Upper lobe of right lung (tissue), 1 donor: ENCODE results near the gene SDK2. TPM values are rescaled to one million over a fixed set of nuclear protein-coding genes. Genes with fewer than 3 reads are reported as not detected.
"Not testable (repeated sequence)": the region's sequence is repeated elsewhere in the genome, so short reads cannot be mapped to it uniquely, and the experiment has no call there.

ENCODE experiments used
- ATAC-seq: fragments of 200-7000 bp; cut with Tn5 transposase; one replicate; pipeline ENCODE4 v1.9.1; 2020; ENCODE audit warnings: mild to moderate bottlenecking, moderate library complexity
- DNase-seq: peaks from one replicate; pipeline ENCODE4 v3.0.0-alpha.2; 2020
- H3K27ac ChIP-seq: fragments of 200-600 bp; one replicate; pipeline ENCODE4 v1.8.0; 2022
- H3K27me3 ChIP-seq: fragments of 200-600 bp; one replicate; pipeline ENCODE4 v1.8.0; 2022; ENCODE audit warnings: mild to moderate bottlenecking
- H3K36me3 ChIP-seq: fragments of 200-600 bp; one replicate; pipeline ENCODE4 v1.8.0; 2022
- H3K4me1 ChIP-seq: fragments of 200-600 bp; one replicate; pipeline ENCODE4 v1.8.0; 2022
- H3K4me3 ChIP-seq: fragments of 200-600 bp; one replicate; pipeline ENCODE4 v1.8.0; 2022; ENCODE audit warnings: mild to moderate bottlenecking
- H3K9me3 ChIP-seq: fragments of 200-600 bp; one replicate; pipeline ENCODE4 v1.8.0; 2022
- CTCF ChIP-seq: fragments of 200-600 bp; IDR thresholded peaks from one replicate; pipeline ENCODE4 v1.8.0; 2022; ENCODE audit warnings: antibody characterized with exemption
- intact Hi-C: fragments of 100-400 bp; cut with DNase I; formaldehyde crosslinking; loops from one replicate; pipeline ENCODE4 v1.11.0; 2022
- total RNA-seq: library from RNA; stranded (reverse); fragmentation: NEBNext Ultra II Directional; extraction: Animal tissue kit (Norgen Biotek cat#: 25700); gene quantifications from one replicate; pipeline ENCODE4 v1.2.1, GENCODE V29; 2021
- donor health status: DM: no; HTN: yes; CAD: no; lungs with severe emphysema.

Gene SDK2
- total RNA-seq, 1 donor from 2014 or later = 2.3 TPM

- Histone ChIP-seq H3K4me1 (peaks cover 6% of the 10 kb centered on the region), H3K9me3 (no peaks in the 10 kb centered on the region), H3K27me3 (no peaks in the 10 kb centered on the region), H3K4me3 (no peak overlapping the region), H3K36me3 (no peaks in the 10 kb centered on the region), H3K27ac (no peak overlapping the region)
- intact Hi-C loops = no loop called here
- TF ChIP-seq CTCF = no peak
- DNase-seq (no peak), ATAC-seq (no peak)
Observed at GRCh38 chr17:73336408-73337329, 307.6 kb downstream of the SDK2 start.

- H3K9me3 ChIP-seq = no peaks in the 10 kb centered on the region
- TF ChIP-seq CTCF = no peak
- no peaks in the 10 kb centered on the region for H3K36me3 ChIP-seq
- DNase-seq (no peak), ATAC-seq (no peak)
- H3K4me1 ChIP-seq = peaks cover 6% of the 10 kb centered on the region
- intact Hi-C loops = no loop called here
- H3K27me3 ChIP-seq = no peaks in the 10 kb centered on the region
- no peak overlapping the region for H3K4me3 ChIP-seq
- H3K27ac ChIP-seq = no peak overlapping the region
Observed at GRCh38 chr17:73335591-73336407, 308.4 kb downstream of the SDK2 start.

GRCh38 chr17:73334771-73335513 lies 309.3 kb downstream of the SDK2 start:
- Histone ChIP-seq H3K36me3 (no peaks in the 10 kb centered on the region), H3K9me3 (no peaks in the 10 kb centered on the region), H3K27ac (no peak overlapping the region), H3K4me3 (no peak overlapping the region), H3K27me3 (no peaks in the 10 kb centered on the region), H3K4me1 (peaks cover 6% of the 10 kb centered on the region)
- DNase-seq = no peak
- intact Hi-C loops = no loop called here
- TF ChIP-seq CTCF = no peak
- no peak for ATAC-seq

GRCh38 chr17:73333445-73333844 lies 310.8 kb downstream of the SDK2 start:
- peak; percentile 74 for DNase-seq
- ATAC-seq = peak; percentile 38
- intact Hi-C loops = not testable (repeated sequence)

GRCh38 chr17:73331060-73331459 lies 313.2 kb downstream of the SDK2 start:
- intact Hi-C loops = no loop called here
- Histone ChIP-seq H3K36me3 (no peaks in the 10 kb centered on the region), H3K4me1 (peaks cover 6% of the 10 kb centered on the region), H3K27me3 (no peaks in the 10 kb centered on the region), H3K4me3 (no peak overlapping the region), H3K27ac (no peak overlapping the region), H3K9me3 (no peaks in the 10 kb centered on the region)
- TF ChIP-seq CTCF = no peak
- DNase-seq (no peak), ATAC-seq (no peak)

More at GRCh38 chr17:73333445-73333844, 310.8 kb downstream of the SDK2 start:
- H3K27ac ChIP-seq, H3K9me3 ChIP-seq, H3K27me3 ChIP-seq, H3K4me1 ChIP-seq, H3K4me3 ChIP-seq, H3K36me3 ChIP-seq: not testable (repeated sequence)
